Kidney capillary endothelial cell (primary cell): ENCODE data around the gene TPD52L2.
"Not testable (repeated sequence)": the region's sequence is repeated elsewhere in the genome, so short reads cannot be mapped to it uniquely, and the experiment has no call there.

Experiments used
- DNase-seq: peaks from one replicate; pipeline ENCODE4 v3.0.0-alpha.2; 2018; ENCODE audit warnings: low spot score

Gene TPD52L2

GRCh38 chr20:63895952-63896263 lies 30.8 kb downstream of the TPD52L2 start:
- DNase-seq, result peak; percentile 50

DNA sequence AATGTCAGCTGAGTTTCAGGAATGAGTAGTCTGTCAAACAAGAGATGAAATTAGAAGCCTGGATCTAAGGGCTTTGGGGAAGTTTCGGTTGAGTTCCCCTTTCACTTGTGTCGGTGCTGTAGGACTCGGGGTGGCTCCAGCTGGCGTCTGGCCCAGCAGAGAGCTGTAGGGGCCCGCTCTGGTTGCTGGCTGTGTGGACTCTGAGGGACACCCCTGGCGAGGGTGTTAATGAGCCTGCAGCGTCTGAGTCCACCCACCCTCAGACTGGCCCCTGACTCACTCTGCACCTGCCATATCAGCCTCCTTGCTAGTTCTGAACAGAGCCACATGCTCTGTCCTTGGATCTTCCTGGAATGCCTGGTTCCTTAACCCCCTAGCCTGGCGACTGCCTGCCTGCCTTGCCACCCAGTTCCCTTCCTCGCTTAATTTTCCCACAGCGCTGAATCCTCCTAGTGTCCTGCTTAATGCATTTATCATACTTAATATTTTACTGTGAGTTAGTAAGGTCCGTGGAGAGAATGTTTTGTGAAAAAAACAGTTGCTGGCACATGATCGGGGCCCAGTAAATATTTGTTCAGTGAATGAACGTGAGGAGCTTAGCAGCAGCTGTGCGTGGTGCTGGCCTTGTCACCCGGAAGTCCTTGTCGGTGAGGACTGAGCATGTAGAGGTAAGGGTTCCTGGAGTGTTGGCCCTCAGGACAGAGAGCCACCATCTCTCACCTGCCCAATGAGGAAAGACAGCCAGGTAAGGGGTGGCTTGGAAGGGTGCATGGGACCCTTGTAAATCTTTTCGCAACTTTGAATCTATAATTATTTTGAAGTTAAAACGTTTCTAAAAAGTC lies 31.4 kb downstream of the TPD52L2 start:
- DNase-seq, result peak; percentile 28

DNA sequence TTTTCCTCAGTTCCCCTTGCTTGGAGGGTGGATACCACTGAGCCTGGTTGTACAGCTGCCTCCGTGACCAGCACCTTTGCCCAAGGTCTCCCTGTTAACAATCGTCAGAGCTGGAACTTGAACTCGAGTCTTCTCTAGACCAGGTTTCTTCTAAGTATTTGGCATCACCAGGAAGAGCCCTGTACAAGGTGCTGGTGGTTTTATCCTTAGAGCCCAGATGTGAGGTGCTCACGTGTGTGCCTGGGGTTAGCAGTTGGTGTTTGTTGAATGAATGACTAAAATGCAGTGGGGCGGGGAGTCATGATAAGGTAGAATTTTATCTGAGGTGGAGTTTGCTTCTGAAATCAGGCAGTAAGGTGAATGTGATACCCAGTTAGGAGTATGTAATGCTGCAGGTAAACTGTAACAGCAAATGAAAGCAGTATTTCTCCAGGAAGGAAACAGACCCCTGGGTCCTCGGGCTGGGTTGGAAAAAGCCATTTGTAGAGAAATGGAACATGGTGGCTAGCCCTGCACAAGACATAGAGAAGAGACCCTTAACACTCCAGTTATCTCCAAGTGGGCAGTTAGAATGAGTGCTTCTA lies 33.0 kb downstream of the TPD52L2 start:
- no peak for DNase-seq

DNA sequence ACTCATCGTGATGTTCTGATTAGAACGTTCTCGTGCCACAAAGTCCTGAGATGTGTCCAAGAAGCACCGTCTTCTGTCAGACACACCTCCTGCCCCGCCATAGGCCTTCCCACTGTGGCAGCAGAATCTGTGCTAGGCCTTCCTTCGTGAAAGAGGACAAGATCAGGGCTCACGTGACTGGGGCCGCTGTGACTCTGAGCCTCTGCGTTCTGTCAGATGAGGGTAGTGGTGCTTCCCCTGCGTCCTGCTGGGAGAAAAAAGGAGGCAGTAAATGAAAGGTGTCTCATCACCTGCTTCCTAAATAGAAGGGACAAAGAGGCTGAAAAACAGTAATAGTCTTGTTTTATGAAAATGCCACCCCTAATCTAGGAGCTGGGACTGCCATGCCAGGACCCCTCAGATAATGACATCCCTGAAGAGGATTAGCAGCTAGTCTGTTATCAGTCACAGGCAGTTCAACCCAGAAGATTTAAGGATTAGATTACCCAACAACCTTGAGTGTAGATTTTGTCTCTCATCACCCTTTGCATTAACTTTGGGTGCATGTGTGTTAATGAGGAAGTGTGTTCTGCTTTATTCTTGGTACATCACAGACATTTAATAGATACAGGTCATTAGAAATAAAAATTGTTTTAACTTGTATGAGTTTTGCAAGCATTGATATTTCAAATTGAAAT lies 34.0 kb downstream of the TPD52L2 start:
- no peak for DNase-seq

DNA sequence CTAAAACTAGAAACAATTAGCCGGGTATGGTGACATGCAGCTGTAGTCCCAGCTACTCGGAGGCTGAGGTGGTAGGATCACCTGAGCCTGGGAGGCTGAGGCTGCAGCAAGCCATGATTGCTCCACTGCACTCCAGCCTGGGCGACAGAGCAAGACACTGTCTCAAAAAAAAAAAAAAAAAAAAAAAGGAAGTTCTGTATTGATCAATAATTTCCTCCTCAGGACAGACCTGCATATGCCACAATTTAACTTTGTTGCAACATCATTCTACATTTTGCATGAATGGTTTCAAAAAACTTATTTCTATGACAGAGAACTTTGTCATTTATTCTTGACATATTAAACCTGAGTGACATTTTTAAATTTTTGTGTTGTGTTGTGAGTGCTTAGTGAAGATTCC lies 35.3 kb downstream of the TPD52L2 start:
- DNase-seq, result no peak

- DNase-seq, result no peak
These were observed 38.9 kb downstream of the TPD52L2 start for GRCh38 chr20:63903796-63904561.

- DNase-seq, result no peak
These were observed 43.1 kb downstream of the TPD52L2 start for GRCh38 chr20:63908008-63908682.

GRCh38 chr20:63911176-63911575 lies 46.1 kb downstream of the TPD52L2 start:
- no peak for DNase-seq

- no peak for DNase-seq
These were observed 48.7 kb downstream of the TPD52L2 start for GRCh38 chr20:63913768-63914167.

DNA sequence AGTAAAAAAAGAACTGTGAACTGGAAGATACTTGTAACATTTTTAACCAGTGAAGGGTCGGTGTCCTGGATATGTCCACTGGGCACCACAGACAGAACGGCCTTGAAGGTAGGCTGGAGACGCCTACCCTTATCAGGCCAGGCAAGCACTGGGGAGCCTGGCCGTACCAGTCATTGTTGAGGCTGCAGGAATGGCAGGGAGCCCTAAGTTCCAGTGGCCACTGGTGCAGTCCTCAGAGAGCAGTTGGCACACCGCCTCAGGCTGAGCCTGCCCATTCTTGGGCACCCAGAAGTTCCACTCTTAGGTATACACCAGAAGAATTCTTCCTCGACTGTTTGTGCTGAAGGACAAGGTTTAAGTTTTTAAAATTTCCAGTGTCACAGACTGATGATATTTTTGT lies 50.4 kb downstream of the TPD52L2 start:
- DNase-seq, result no peak

- DNase-seq, result not testable (repeated sequence)
These were observed 51.4 kb downstream of the TPD52L2 start for GRCh38 chr20:63916371-63916939.

DNA sequence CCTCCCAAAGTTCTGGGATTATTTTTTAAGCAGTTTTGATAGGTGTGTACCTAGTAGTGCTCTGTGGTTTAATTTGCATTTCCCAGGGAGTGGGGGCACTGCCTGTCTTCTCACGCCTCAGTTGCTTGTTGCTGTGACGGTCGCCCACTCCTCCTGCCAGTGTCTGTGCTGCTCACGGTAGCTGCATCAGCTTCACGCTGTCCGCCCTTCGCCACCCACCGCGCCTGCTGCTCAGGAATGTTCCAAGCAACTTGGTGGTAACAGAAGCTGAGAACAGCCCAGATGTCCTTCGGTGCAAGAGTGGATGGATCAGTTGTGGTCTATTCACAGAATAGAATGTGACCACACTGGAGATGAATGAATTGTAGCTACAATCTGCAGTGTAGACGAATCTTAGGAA lies 52.7 kb downstream of the TPD52L2 start:
- no peak for DNase-seq

GRCh38 chr20:63919130-63919529 lies 54.1 kb downstream of the TPD52L2 start:
- DNase-seq, result no peak

GRCh38 chr20:63920226-63920625 lies 55.2 kb downstream of the TPD52L2 start:
- DNase-seq, result no peak

DNA sequence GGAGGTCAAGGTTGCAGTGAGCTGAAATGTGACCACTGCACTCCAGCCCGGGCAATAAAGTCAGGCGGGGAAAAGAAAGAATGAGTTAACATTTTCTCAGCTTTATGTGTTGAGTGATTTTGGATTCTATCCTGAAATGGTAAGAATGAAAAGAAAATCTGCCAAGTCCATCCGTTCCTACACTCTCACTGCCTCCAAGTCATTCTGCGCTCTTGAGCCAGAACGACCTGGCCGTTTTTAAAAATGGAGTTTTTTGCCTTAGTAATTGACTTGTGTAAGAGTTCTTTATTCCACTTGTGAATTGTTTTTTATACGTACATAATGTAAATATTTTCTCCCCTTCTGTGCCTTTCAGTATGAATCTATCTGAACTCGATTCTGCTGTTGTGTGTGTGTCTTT lies 58.6 kb downstream of the TPD52L2 start:
- no peak for DNase-seq

DNA sequence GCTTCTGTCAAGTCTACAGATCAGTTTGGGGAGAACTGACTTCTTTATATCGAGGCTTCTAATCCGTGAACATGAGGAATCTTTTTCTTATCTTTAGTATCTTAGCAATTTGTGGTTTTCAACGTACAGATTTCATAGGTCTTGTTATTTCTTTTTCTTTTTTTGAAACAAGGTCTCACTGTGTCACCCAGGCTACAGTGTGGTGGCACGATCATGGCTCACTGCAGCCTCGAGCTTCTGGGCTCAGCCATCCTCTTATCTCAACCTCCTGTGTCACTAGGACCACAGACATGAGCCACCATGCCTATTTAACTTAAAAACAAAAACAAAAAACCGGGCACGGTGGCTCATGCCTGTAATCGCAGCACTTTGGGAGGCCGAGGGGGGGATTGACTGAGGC lies 59.2 kb downstream of the TPD52L2 start:
- DNase-seq, result no peak

DNA sequence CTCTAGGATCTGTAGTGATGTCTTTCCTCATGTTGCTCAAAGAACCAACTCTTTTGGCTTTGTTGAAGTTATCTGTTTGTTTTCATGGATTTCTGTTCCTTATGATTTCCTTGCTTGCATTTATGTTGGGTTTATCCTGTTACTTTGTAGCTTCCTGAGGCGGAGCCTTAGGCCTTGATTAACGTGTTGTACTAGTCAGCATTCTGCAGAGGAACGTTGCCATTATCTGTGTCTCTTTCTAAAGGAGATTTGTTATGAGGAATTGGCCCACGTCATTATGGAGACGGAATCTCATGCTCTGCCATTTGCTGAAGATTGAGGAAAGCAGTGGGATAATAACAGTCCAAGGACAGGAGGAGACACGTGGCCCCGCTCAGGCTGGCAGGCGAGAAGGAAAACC lies 61.2 kb downstream of the TPD52L2 start:
- DNase-seq, result no peak

- DNase-seq, result no peak
These were observed 64.0 kb downstream of the TPD52L2 start for GRCh38 chr20:63929071-63929470.

- not testable (repeated sequence) for DNase-seq
These were observed 64.4 kb downstream of the TPD52L2 start for GRCh38 chr20:63929473-63929883.

- DNase-seq, result no peak
These were observed 66.0 kb downstream of the TPD52L2 start for GRCh38 chr20:63930971-63931553.

DNA sequence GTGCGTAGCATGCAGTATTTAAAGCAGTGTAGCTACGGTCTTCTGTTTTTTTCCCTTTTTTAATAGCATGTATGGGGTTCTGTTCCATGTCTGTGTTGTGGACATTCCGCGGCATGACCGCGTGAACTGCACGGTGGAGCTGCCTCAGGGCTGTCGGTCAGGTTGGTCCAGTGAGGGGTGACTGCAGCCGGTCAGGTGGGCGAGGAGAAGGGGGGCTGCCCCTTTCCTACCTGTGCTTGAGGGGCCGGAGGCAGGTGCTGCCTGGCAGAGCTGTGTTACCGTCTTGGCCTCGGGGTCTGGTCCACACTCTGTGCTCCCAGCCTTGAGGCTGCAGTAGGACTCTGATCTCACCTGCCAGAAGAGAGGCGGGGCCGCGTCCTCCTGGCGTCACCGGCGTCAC lies 66.7 kb downstream of the TPD52L2 start:
- DNase-seq, result no peak
